H9 (cell line): ENCODE measurements around the gene SRGAP1. TPM values are rescaled to one million over a fixed set of nuclear protein-coding genes. Genes with fewer than 3 reads are reported as not detected.

Source experiments
- DNase-seq: peaks from one replicate; pipeline ENCODE4 v3.0.0-alpha.2; 2017
- H2AFZ ChIP-seq: one replicate; pipeline ENCODE4 v1.6.1; 2013; ENCODE audit warnings: mild to moderate bottlenecking, low read length, control low read depth, moderate library complexity
- H2AK5ac ChIP-seq: 2 replicates; pipeline ENCODE4 v1.6.1; 2013; ENCODE audit warnings: low read length, control low read depth, mixed read lengths; ENCODE audit not compliant: insufficient read length
- H2BK120ac ChIP-seq: one replicate; pipeline ENCODE4 v1.6.1; 2013; ENCODE audit warnings: low read depth, mild to moderate bottlenecking, low read length, control low read depth, inconsistent platforms; ENCODE audit not compliant: poor library complexity, severe bottlenecking
- H2BK12ac ChIP-seq: 2 replicates; pipeline ENCODE4 v1.6.1; 2013; ENCODE audit warnings: low read length, control low read depth, mixed read lengths, low read depth; ENCODE audit not compliant: insufficient read length
- H2BK15ac ChIP-seq: 2 replicates; pipeline ENCODE4 v1.6.1; 2013; ENCODE audit warnings: low read depth, low read length, control low read depth
- H2BK20ac ChIP-seq: one replicate; pipeline ENCODE4 v1.6.1; 2013; ENCODE audit warnings: low read depth, mild to moderate bottlenecking, low read length, control low read depth, inconsistent platforms; ENCODE audit not compliant: poor library complexity, severe bottlenecking
- H2BK5ac ChIP-seq: 2 replicates; pipeline ENCODE4 v1.6.1; 2013; ENCODE audit warnings: low read length, control low read depth, mixed read lengths; ENCODE audit not compliant: insufficient read length
- H3K14ac ChIP-seq: 2 replicates; pipeline ENCODE4 v1.6.1; 2013; ENCODE audit warnings: low read length, control low read depth; ENCODE audit not compliant: insufficient read depth
- H3K18ac ChIP-seq: 2 replicates; pipeline ENCODE4 v1.6.1; 2013; ENCODE audit warnings: low read depth, mild to moderate bottlenecking, mixed read lengths, low read length, control low read depth; ENCODE audit not compliant: insufficient read length
- H3K23ac ChIP-seq: 2 replicates; pipeline ENCODE4 v1.6.1; 2013; ENCODE audit warnings: low read length, control low read depth, mixed read lengths, low read depth; ENCODE audit not compliant: insufficient read length
- H3K23me2 ChIP-seq: 2 replicates; pipeline ENCODE4 v1.6.1; 2013; ENCODE audit warnings: low read depth, mild to moderate bottlenecking, mixed read lengths, low read length, control low read depth; ENCODE audit not compliant: insufficient read length, poor library complexity, severe bottlenecking
- H3K27ac ChIP-seq: 2 replicates; pipeline ENCODE4 v1.5.1; 2013; ENCODE audit warnings: low read length, control low read depth, mixed read lengths, low read depth; ENCODE audit not compliant: insufficient read length
- H3K27me3 ChIP-seq: 2 replicates; pipeline ENCODE4 v1.6.1; 2013; ENCODE audit warnings: low read length, control low read depth, inconsistent platforms; ENCODE audit not compliant: insufficient read depth
- H3K4ac ChIP-seq: 2 replicates; pipeline ENCODE4 v1.6.1; 2013; ENCODE audit warnings: low read depth, mild to moderate bottlenecking, control low read depth, inconsistent platforms, low read length, moderate library complexity
- H3K4me1 ChIP-seq: 2 replicates; pipeline ENCODE4 v1.6.1; 2013; ENCODE audit warnings: low read length, control low read depth, inconsistent platforms; ENCODE audit not compliant: insufficient read depth
- H3K4me2 ChIP-seq: 2 replicates; pipeline ENCODE4 v1.6.1; 2013; ENCODE audit warnings: low read length, control low read depth, mixed read lengths; ENCODE audit not compliant: insufficient read length, insufficient read depth
- H3K56ac ChIP-seq: 2 replicates; pipeline ENCODE4 v1.6.1; 2013; ENCODE audit warnings: low read depth, mild to moderate bottlenecking, mixed read lengths, low read length, control low read depth; ENCODE audit not compliant: insufficient read length
- H3K79me1 ChIP-seq: 2 replicates; pipeline ENCODE4 v1.6.1; 2013; ENCODE audit warnings: low read depth, mild to moderate bottlenecking, moderate library complexity, low read length, control low read depth, inconsistent platforms; ENCODE audit not compliant: insufficient read depth, poor library complexity, severe bottlenecking
- H3K79me2 ChIP-seq: 2 replicates; pipeline ENCODE4 v1.6.1; 2013; ENCODE audit warnings: low read length, control low read depth, inconsistent platforms; ENCODE audit not compliant: insufficient read depth
- H3K9ac ChIP-seq: 2 replicates; pipeline ENCODE4 v1.6.1; 2013; ENCODE audit warnings: low read length, control low read depth, mixed read lengths; ENCODE audit not compliant: insufficient read length; ENCODE audit errors: extremely low read depth
- H3K9me3 ChIP-seq: one replicate; pipeline ENCODE4 v1.6.1; 2013; ENCODE audit warnings: low read depth, low read length, inconsistent platforms; ENCODE audit not compliant: control insufficient read depth
- H3T11ph ChIP-seq: one replicate; pipeline ENCODE4 v1.6.1; 2013; ENCODE audit warnings: mild to moderate bottlenecking, low read length, control low read depth, inconsistent platforms
- H4K20me1 ChIP-seq: one replicate; pipeline ENCODE4 v1.6.1; 2013; ENCODE audit not compliant: control insufficient read depth, insufficient read length, insufficient read depth
- H4K5ac ChIP-seq: 2 replicates; pipeline ENCODE4 v1.6.1; 2013; ENCODE audit warnings: low read depth, mild to moderate bottlenecking, mixed read lengths, low read length, control low read depth; ENCODE audit not compliant: insufficient read length
- H4K8ac ChIP-seq: replicated peaks from 2 replicates; pipeline ENCODE4 v1.6.1; 2013; ENCODE audit warnings: low read length, control low read depth, mixed read lengths, low read depth; ENCODE audit not compliant: insufficient read length
- H4K91ac ChIP-seq: 2 replicates; pipeline ENCODE4 v1.6.1; 2013; ENCODE audit warnings: low read depth, mild to moderate bottlenecking, moderate library complexity, mixed read lengths, low read length, control low read depth; ENCODE audit not compliant: insufficient read length
- H3K27ac Mint-ChIP-seq, 3 experiments: 2 replicates in 2 of 3; 3 replicates in 1 of 3; pipeline ENCODE4 v1.8.0; 2020 to 2021; ENCODE audit warnings: mixed read lengths in 3 of 3, mild to moderate bottlenecking in 1 of 3, moderate library complexity in 1 of 3
- H3K27me3 Mint-ChIP-seq: 2 replicates; pipeline ENCODE4 v1.8.0; 2021; ENCODE audit warnings: low read depth, mild to moderate bottlenecking, moderate library complexity, mixed read lengths
- H3K36me3 Mint-ChIP-seq, 3 experiments: 2 replicates in 2 of 3; 3 replicates in 1 of 3; pipeline ENCODE4 v1.8.0; 2020 to 2021; ENCODE audit warnings: low read depth in 3 of 3, mixed read lengths in 3 of 3; ENCODE audit not compliant: insufficient read depth in 1 of 3
- H3K4me1 Mint-ChIP-seq, 2 experiments: 2 replicates each; pipeline ENCODE4 v1.8.0; 2020; ENCODE audit warnings: mixed read lengths in 2 of 2
- H3K4me3 Mint-ChIP-seq, 2 experiments: 2 replicates in 1 of 2; 3 replicates in 1 of 2; pipeline ENCODE4 v1.8.0; 2020 to 2021; ENCODE audit warnings: mild to moderate bottlenecking in 2 of 2, mixed read lengths in 2 of 2, moderate library complexity in 1 of 2
- H3K9me3 Mint-ChIP-seq, 2 experiments: 2 replicates in 1 of 2; 3 replicates in 1 of 2; pipeline ENCODE4 v1.8.0; 2020; ENCODE audit warnings: mild to moderate bottlenecking in 2 of 2, mixed read lengths in 2 of 2, moderate library complexity in 1 of 2
- WGBS: extraction: QIAGEN DNeasy Blood & Tissue Kit; methylation state at CpG from one replicate; pipeline ENCODE4 v1.1.7; 2013; ENCODE audit warnings: missing lambda C conversion rate, low lambda C conversion rate, mixed read lengths; ENCODE audit not compliant: insufficient read length; ENCODE audit errors: extremely low coverage; 5-methylcytosine and 5-hydroxymethylcytosine counted together
- total RNA-seq: library from RNA; stranded (reverse); gene quantifications from 2 replicates; pipeline ENCODE4 v1.2.1, GENCODE V29; 2021
- TF ChIP-seq, protein P1 (sequence below): fragments of 200-600 bp; sonication (generic); conservative IDR thresholded peaks from 3 replicates; pipeline ENCODE4 v1.8.0; 2021; ENCODE audit warnings: antibody characterized with exemption, mild to moderate bottlenecking

Gene SRGAP1
- total RNA-seq, 1 experiment from 2014 or later: 4.8 TPM

DNA sequence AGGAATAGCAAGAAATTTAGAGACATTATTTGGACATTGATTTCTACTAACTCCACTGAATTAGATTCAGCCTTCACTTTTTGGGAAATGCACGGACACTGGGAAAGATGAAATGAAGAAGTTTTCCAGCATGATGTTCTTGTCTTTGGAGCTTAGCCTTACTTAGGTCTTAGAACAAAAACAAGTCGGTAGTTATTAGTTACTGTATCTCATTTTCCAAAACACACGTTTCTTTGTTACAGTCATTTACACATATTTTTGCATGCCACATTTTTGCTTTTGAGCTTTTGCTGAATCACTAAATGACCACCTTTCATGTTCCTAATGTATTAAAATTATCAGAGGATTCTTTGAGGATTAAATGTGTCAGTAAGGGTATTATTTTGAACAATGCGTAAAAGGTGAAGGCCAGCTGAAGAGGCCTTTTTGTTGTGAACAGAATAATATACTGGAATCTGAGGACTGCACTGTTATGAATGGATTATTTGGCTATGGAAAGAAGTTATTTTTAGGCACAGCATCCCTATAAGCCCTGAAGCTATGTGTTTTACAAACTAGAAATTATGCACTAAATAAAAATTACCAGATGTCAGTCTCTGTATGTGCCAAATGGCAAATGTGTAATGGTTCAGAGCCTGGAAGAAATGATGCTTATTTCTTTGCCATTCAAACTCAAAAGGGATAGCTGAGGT lies 138.2 kb downstream of the SRGAP1 start:
- Histone ChIP-seq H3K9ac (no peak overlapping the region), H3K9me3 (no peaks in the 10 kb centered on the region), H2BK5ac (no peak overlapping the region), H3K27me3 (no peaks in the 10 kb centered on the region), H3K18ac (no peak overlapping the region), H3T11ph (no peak overlapping the region), H3K27ac (no peak overlapping the region), H4K8ac (no peak overlapping the region), H3K56ac (no peak overlapping the region), H2BK15ac (no peak overlapping the region), H2BK20ac (no peak overlapping the region), H3K4me2 (no peak overlapping the region), H4K5ac (no peak overlapping the region), H2AFZ (no peak overlapping the region), H3K23me2 (no peaks in the 10 kb centered on the region), H2AK5ac (no peak overlapping the region), H3K23ac (no peak overlapping the region), H3K79me2 (no peaks in the 10 kb centered on the region), H3K14ac (no peak overlapping the region), H3K4ac (no peak overlapping the region), H2BK12ac (no peak overlapping the region), H3K4me1 (peaks cover 4% of the 10 kb centered on the region; the same call in 1 of the 2 replicates), H4K91ac (no peak overlapping the region), H3K79me1 (no peaks in the 10 kb centered on the region), H4K20me1 (no peaks in the 10 kb centered on the region), H2BK120ac (no peak overlapping the region)
- Mint-ChIP-seq H3K4me3 (no peak overlapping the region), H3K27me3 (no peaks in the 10 kb centered on the region), H3K36me3 (no peaks in the 10 kb centered on the region), H3K4me1 (peaks cover 5 to 10% of the 10 kb centered on the region in 2 experiments; a peak in 3 of 4 replicates), H3K9me3 (no peaks in the 10 kb centered on the region), H3K27ac (no peak overlapping the region; a peak in 2 of 7 replicates)
- TF ChIP-seq, protein P1, sequence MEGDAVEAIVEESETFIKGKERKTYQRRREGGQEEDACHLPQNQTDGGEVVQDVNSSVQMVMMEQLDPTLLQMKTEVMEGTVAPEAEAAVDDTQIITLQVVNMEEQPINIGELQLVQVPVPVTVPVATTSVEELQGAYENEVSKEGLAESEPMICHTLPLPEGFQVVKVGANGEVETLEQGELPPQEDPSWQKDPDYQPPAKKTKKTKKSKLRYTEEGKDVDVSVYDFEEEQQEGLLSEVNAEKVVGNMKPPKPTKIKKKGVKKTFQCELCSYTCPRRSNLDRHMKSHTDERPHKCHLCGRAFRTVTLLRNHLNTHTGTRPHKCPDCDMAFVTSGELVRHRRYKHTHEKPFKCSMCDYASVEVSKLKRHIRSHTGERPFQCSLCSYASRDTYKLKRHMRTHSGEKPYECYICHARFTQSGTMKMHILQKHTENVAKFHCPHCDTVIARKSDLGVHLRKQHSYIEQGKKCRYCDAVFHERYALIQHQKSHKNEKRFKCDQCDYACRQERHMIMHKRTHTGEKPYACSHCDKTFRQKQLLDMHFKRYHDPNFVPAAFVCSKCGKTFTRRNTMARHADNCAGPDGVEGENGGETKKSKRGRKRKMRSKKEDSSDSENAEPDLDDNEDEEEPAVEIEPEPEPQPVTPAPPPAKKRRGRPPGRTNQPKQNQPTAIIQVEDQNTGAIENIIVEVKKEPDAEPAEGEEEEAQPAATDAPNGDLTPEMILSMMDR: no peak
- DNase-seq: no peak
- WGBS: no CpG with 5 or more reads among the region's 4 CpGs
